ENCODE results near the gene CPZ.

GRCh38 chr4:8546766-8547107 is 45.8 kb upstream of the CPZ start:
- TF ChIP-seq, protein P1, sequence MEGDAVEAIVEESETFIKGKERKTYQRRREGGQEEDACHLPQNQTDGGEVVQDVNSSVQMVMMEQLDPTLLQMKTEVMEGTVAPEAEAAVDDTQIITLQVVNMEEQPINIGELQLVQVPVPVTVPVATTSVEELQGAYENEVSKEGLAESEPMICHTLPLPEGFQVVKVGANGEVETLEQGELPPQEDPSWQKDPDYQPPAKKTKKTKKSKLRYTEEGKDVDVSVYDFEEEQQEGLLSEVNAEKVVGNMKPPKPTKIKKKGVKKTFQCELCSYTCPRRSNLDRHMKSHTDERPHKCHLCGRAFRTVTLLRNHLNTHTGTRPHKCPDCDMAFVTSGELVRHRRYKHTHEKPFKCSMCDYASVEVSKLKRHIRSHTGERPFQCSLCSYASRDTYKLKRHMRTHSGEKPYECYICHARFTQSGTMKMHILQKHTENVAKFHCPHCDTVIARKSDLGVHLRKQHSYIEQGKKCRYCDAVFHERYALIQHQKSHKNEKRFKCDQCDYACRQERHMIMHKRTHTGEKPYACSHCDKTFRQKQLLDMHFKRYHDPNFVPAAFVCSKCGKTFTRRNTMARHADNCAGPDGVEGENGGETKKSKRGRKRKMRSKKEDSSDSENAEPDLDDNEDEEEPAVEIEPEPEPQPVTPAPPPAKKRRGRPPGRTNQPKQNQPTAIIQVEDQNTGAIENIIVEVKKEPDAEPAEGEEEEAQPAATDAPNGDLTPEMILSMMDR (IDR thresholded peaks at IDR 0.05), result no peak
- no peak for TF ChIP-seq POLR2A (IDR thresholded peaks at IDR 0.05)
